Sigmoid colon (tissue), 7 donors: ENCODE measurements around the gene RIMS1. TPM values are rescaled to one million over a fixed set of nuclear protein-coding genes. Genes with fewer than 3 reads are reported as not detected.

Experiments
- DNase-seq: peaks from one replicate; pipeline ENCODE4 v3.0.0-alpha.2; 2019
- H3K27ac ChIP-seq, 4 donors: fragments of 200-600 bp; sonication (generic); one replicate each; pipeline ENCODE4 v1.5.1; 2016 to 2019; ENCODE audit warnings: mild to moderate bottlenecking in 1 of 4
- H3K27me3 ChIP-seq, 3 donors: fragments of 200-600 bp; sonication (generic); one replicate each; pipeline ENCODE4 v1.5.1; 2019; ENCODE audit warnings: mild to moderate bottlenecking in 1 of 3
- H3K36me3 ChIP-seq, 4 donors: fragments of 200-600 bp; sonication (generic); one replicate each; pipeline ENCODE4 v1.5.1; 2016 to 2019
- H3K4me1 ChIP-seq, 4 donors: fragments of 200-600 bp; sonication (generic); one replicate each; pipeline ENCODE4 v1.5.1; 2017 to 2019
- H3K4me3 ChIP-seq, 4 donors: fragments of 200-600 bp; sonication (generic); one replicate each; pipeline ENCODE4 v1.5.1; 2017 to 2019; ENCODE audit warnings: mild to moderate bottlenecking in 2 of 4, moderate library complexity in 1 of 4
- H3K9me3 ChIP-seq, 4 donors: fragments of 200-600 bp in 3 of 4; sonication (generic) in 3 of 4; one replicate each; pipeline versions ENCODE4 v1.5.1 to v1.6.1; 2013 to 2019
- EP300 ChIP-seq, 4 donors: sonication (generic); formaldehyde crosslinking; IDR thresholded peaks; one replicate each; pipeline ENCODE4 v1.6.1; 2017; ENCODE audit warnings: antibody characterized with exemption in 4 of 4
- POLR2A ChIP-seq, 2 donors: fragments of 450-650 bp; IDR thresholded peaks; one replicate each; pipeline ENCODE4 v1.6.1; 2016; ENCODE audit warnings: antibody characterized with exemption in 2 of 2, mild to moderate bottlenecking in 2 of 2, moderate library complexity in 2 of 2
- POLR2AphosphoS5 ChIP-seq, 4 donors: sonication (generic); formaldehyde crosslinking; IDR thresholded peaks; one replicate each; pipeline ENCODE4 v1.6.1; 2017; ENCODE audit warnings: antibody characterized with exemption in 4 of 4
- WGBS, 2 donors: extraction: QIAGEN DNeasy Blood & Tissue Kit; methylation state at CpG; one replicate each; pipeline ENCODE4 v1.1.7; 2013; 5-methylcytosine and 5-hydroxymethylcytosine counted together
- intact Hi-C: fragments of 100-400 bp; cut with DNase I; formaldehyde crosslinking; loops from one replicate; pipeline ENCODE4 v1.15.1; 2023
- polyA plus RNA-seq, 3 donors: library from polyadenylated mRNA; stranded (reverse); fragments of 200-250 nt; gene quantifications; one replicate each; pipeline ENCODE4 v1.2.3, GENCODE V29; 2013
- total RNA-seq, 4 donors: library from RNA; depleted of rRNA; stranded (reverse); fragments of >200 nt; gene quantifications; one replicate each; pipeline ENCODE4 v1.1.0, GENCODE V29; 2016
- TF ChIP-seq, protein P1 (sequence below), 4 experiments: fragments of 450-650 bp in 3 of 4; fragments of 200-600 bp in 1 of 4; IDR thresholded peaks; one replicate each; pipeline ENCODE4 v1.5.1; 2016 to 2019; ENCODE audit warnings: antibody characterized with exemption in 4 of 4, mild to moderate bottlenecking in 3 of 4, moderate library complexity in 2 of 4
- donor health status: healthy with polysubstance abuse.
- donor health status: Bipolar disorder and iron deficiency.
- donor health status: healthy.

The RIMS1 gene
- total and polyA plus RNA-seq, 7 donors: 0.77 to 7.1 (median 2.3) TPM; not detected in 2

DNA sequence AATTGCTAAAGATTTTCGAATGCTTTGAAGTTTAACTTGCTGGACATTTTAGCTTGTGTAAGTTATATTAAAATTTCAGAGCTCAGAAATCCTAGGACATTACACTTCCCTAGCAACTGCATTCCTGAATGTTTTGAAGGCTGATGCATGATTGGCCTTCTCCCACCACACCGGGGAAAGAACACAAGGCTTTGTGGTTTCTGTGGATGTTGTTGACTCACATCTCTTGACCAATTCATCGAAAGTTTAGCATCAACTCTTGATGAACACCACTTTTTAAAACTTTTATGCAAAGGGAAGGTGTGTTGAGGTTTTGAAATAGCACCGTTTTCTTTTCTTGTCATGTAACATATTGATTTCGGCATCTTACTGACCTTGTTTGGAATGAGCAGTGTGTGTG is 81.1 kb downstream of the RIMS1 start:
- H3K36me3 ChIP-seq: no peaks in the 10 kb centered on the region
- DNase-seq: no peak
- no peaks in the 10 kb centered on the region for H3K9me3 ChIP-seq
- 85 to 89% methylated on average over 5 of the region's 5 CpGs for WGBS, 2 donors
- H3K4me3 ChIP-seq: no peak overlapping the region
- no peaks in the 10 kb centered on the region for H3K4me1 ChIP-seq
- intact Hi-C loops: no loop called here
- no peak for TF ChIP-seq POLR2AphosphoS5 (IDR thresholded peaks at IDR 0.05)
- TF ChIP-seq, protein P1, sequence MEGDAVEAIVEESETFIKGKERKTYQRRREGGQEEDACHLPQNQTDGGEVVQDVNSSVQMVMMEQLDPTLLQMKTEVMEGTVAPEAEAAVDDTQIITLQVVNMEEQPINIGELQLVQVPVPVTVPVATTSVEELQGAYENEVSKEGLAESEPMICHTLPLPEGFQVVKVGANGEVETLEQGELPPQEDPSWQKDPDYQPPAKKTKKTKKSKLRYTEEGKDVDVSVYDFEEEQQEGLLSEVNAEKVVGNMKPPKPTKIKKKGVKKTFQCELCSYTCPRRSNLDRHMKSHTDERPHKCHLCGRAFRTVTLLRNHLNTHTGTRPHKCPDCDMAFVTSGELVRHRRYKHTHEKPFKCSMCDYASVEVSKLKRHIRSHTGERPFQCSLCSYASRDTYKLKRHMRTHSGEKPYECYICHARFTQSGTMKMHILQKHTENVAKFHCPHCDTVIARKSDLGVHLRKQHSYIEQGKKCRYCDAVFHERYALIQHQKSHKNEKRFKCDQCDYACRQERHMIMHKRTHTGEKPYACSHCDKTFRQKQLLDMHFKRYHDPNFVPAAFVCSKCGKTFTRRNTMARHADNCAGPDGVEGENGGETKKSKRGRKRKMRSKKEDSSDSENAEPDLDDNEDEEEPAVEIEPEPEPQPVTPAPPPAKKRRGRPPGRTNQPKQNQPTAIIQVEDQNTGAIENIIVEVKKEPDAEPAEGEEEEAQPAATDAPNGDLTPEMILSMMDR (IDR thresholded peaks at IDR 0.05): no peak
- TF ChIP-seq POLR2A (IDR thresholded peaks at IDR 0.05): no peak
- no peak for TF ChIP-seq EP300 (IDR thresholded peaks at IDR 0.05)
- H3K27me3 ChIP-seq: no peaks in the 10 kb centered on the region
- no peak overlapping the region for H3K27ac ChIP-seq

DNA sequence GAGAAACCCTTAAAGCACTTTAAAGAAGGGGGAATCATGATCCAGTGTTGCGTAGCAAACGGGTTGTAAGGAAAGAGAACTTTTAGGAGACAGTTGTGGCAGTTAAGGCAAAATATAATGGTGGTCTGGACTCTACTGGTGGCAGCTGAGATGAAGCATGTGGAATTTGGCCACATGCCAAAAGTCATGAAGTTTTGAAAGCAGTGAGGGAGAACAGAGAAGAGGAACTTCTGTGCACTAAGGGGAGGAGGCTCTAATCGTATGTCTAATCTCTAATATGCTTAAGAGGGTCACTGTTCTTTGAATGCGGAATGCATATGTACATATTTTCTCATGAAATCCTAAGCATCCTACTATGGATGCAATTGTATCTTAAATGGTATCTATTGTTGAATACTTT is 91.5 kb downstream of the RIMS1 start:
- no peak overlapping the region for H3K27ac ChIP-seq
- H3K27me3 ChIP-seq: no peaks in the 10 kb centered on the region
- no peak for DNase-seq
- intact Hi-C loops: no loop called here
- no peaks in the 10 kb centered on the region for H3K4me1 ChIP-seq
- TF ChIP-seq EP300 (IDR thresholded peaks at IDR 0.05) (no peak), POLR2A (IDR thresholded peaks at IDR 0.05) (no peak), POLR2AphosphoS5 (IDR thresholded peaks at IDR 0.05) (no peak)
- TF ChIP-seq, protein P1 (IDR thresholded peaks at IDR 0.05): no peak
- no peak overlapping the region for H3K4me3 ChIP-seq
- H3K9me3 ChIP-seq: no peaks in the 10 kb centered on the region
- WGBS, 2 donors: 63 to 65% methylated on average over 4 of the region's 4 CpGs
- H3K36me3 ChIP-seq: no peaks in the 10 kb centered on the region

DNA sequence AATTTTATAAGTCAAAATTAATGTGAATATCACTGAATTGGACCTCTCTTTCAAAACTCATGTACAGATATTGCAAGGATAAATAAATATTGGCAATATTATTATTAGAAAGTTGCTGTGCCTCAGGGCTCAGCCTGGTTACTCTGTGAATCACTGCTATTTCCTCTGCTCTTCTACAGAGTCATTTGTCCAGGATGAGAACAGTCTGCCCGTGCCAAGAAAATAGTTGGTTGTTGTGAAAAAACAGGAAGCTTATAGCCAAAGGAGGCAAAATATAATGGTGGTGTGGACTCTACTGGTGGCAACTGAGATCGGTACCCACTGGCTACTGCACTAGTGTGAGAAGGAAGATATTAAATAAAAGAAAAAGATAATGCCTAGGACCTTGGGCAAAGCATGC is 93.6 kb downstream of the RIMS1 start:
- TF ChIP-seq EP300 (IDR thresholded peaks at IDR 0.05): no peak
- TF ChIP-seq, protein P1 (IDR thresholded peaks at IDR 0.05): no peak
- TF ChIP-seq POLR2AphosphoS5 (IDR thresholded peaks at IDR 0.05): no peak
- no peak for TF ChIP-seq POLR2A (IDR thresholded peaks at IDR 0.05)
- Histone ChIP-seq H3K9me3 (no peaks in the 10 kb centered on the region), H3K27me3 (no peaks in the 10 kb centered on the region), H3K4me3 (no peak overlapping the region), H3K4me1 (no peaks in the 10 kb centered on the region), H3K27ac (no peak overlapping the region), H3K36me3 (no peaks in the 10 kb centered on the region)
- 88 to 90% methylated on average over 2 of the region's 2 CpGs for WGBS, 2 donors
- no peak for DNase-seq
- intact Hi-C loops: no loop called here

DNA sequence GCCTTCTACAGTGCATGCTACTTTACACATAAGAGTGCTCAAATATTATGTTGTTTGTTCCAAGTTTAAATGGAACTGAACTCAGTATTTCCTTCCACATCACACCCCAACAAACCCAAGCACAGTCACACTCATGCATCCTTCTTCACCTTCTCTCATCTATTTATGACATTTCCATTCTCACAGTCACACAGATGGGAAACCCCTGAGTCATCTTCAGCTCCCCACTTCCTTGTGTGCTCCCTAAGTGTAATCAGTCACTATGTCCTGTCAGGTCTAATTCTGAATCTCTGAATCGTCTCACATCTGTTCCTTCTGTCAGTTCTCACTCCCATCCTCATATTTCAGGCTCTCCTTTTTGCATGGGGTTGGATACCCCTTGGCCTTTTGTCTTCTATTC is 96.0 kb downstream of the RIMS1 start:
- H3K36me3 ChIP-seq: no peaks in the 10 kb centered on the region
- no peaks in the 10 kb centered on the region for H3K27me3 ChIP-seq
- WGBS, 2 donors: 57 to 68% methylated on average over 1 of the region's 1 CpG
- DNase-seq: no peak
- H3K4me1 ChIP-seq: no peaks in the 10 kb centered on the region
- H3K27ac ChIP-seq: no peak overlapping the region
- intact Hi-C loops: no loop called here
- no peaks in the 10 kb centered on the region for H3K9me3 ChIP-seq
- no peak overlapping the region for H3K4me3 ChIP-seq
- TF ChIP-seq POLR2AphosphoS5 (IDR thresholded peaks at IDR 0.05) (no peak), POLR2A (IDR thresholded peaks at IDR 0.05) (no peak), EP300 (IDR thresholded peaks at IDR 0.05) (no peak)
- TF ChIP-seq, protein P1 (IDR thresholded peaks at IDR 0.05): no peak

DNA sequence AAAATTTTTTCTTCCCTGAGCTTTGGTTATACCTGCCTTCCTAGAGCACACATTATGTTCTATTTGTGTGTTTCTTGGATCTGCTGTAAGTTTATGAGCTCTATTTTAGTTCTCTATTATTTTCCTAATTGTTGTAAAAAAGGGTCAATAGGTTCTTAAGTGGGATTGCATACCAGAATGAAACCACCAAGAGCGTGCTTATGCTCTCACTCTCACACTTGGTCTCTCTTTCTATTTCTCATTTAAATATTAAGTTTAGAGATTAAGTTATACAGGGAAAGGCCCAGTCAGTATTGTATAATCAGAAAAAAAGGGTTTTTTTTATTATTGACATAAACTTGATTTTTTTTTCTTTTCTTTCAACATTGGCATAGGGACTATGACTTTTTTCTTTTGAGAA is 96.8 kb downstream of the RIMS1 start:
- WGBS, 2 donors: 84 to 85% methylated on average over 1 of the region's 1 CpG

More for the DNA sequence above, 96.8 kb downstream of the RIMS1 start:
- Histone ChIP-seq H3K4me3 (no peak overlapping the region), H3K27me3 (no peaks in the 10 kb centered on the region), H3K9me3 (no peaks in the 10 kb centered on the region), H3K36me3 (no peaks in the 10 kb centered on the region), H3K27ac (no peak overlapping the region), H3K4me1 (no peaks in the 10 kb centered on the region)
- no peak for TF ChIP-seq EP300 (IDR thresholded peaks at IDR 0.05)
- no peak for TF ChIP-seq POLR2A (IDR thresholded peaks at IDR 0.05)
- TF ChIP-seq POLR2AphosphoS5 (IDR thresholded peaks at IDR 0.05): no peak
- TF ChIP-seq, protein P1 (IDR thresholded peaks at IDR 0.05): no peak
- no peak for DNase-seq
- intact Hi-C loops: no loop called here
